Breast epithelium (tissue), 4 donors: Measurements from ENCODE around the gene DRICH1. TPM values are rescaled to one million over a fixed set of nuclear protein-coding genes. Genes with fewer than 3 reads are reported as not detected.

Source experiments
- DNase-seq, 2 donors: peaks; one replicate each; pipeline ENCODE4 v3.0.0-alpha.2; 2019; ENCODE audit warnings: low spot score in 2 of 2
- H3K27ac ChIP-seq, 2 donors: fragments of 200-600 bp; sonication (generic) in 1 of 2; one replicate each; pipeline ENCODE4 v1.5.1; 2016 to 2019; ENCODE audit warnings: mild to moderate bottlenecking in 1 of 2
- H3K27me3 ChIP-seq, 2 donors: fragments of 200-600 bp; sonication (generic) in 1 of 2; one replicate each; pipeline versions ENCODE4 v1.5.1 to v1.6.0; 2017 to 2019; ENCODE audit warnings: control low read depth in 1 of 2, mild to moderate bottlenecking in 1 of 2
- H3K36me3 ChIP-seq: fragments of 200-600 bp; one replicate; pipeline ENCODE4 v1.5.1; 2019
- H3K4me1 ChIP-seq, 2 donors: fragments of 200-600 bp; sonication (generic); one replicate each; pipeline ENCODE4 v1.5.1; 2016 to 2019; ENCODE audit warnings: control low read depth in 1 of 2
- H3K4me3 ChIP-seq, 3 donors: fragments of 200-600 bp; sonication (generic); 1 replicate in 2 of 3; 2 replicates in 1 of 3; pipeline ENCODE4 v1.5.1; 2016 to 2019; ENCODE audit warnings: mild to moderate bottlenecking in 3 of 3, moderate library complexity in 2 of 3
- H3K9me3 ChIP-seq, 2 donors: fragments of 200-600 bp; sonication (generic) in 1 of 2; one replicate each; pipeline ENCODE4 v1.5.1; 2016 to 2019; ENCODE audit warnings: control low read depth in 1 of 2
- CTCF ChIP-seq, 3 donors: fragments of 450-650 bp; IDR thresholded peaks; one replicate each; pipeline ENCODE4 v1.5.1; 2016 to 2017; ENCODE audit warnings: antibody characterized with exemption in 3 of 3, mild to moderate bottlenecking in 3 of 3, moderate library complexity in 3 of 3
- POLR2A ChIP-seq: fragments of 450-650 bp; IDR thresholded peaks from one replicate; pipeline ENCODE4 v1.6.1; 2016; ENCODE audit warnings: antibody characterized with exemption, mild to moderate bottlenecking, moderate library complexity
- POLR2AphosphoS5 ChIP-seq, 3 donors: sonication (generic); formaldehyde crosslinking; IDR thresholded peaks; one replicate each; pipeline ENCODE4 v1.6.1; 2017; ENCODE audit warnings: antibody characterized with exemption in 3 of 3
- intact Hi-C: fragments of 100-400 bp; cut with DNase I; formaldehyde crosslinking; loops from one replicate; pipeline ENCODE4 v1.15.1; 2023; ENCODE audit warnings: low total_unique reads
- total RNA-seq, 3 donors: library from RNA; depleted of rRNA; stranded (reverse); fragments of >200 nt; gene quantifications; one replicate each; pipeline ENCODE4 v1.1.0, GENCODE V29; 2016

DRICH1 gene
- total RNA-seq, 3 donors from 2014 or later: 1.0 to 1.3 TPM; not detected in 1

GRCh38 chr22:23621082-23621780, 10.9 kb downstream of the DRICH1 start:
- TF ChIP-seq POLR2AphosphoS5 (IDR thresholded peaks at IDR 0.05): no peak
- no peak for TF ChIP-seq POLR2A
- TF ChIP-seq CTCF (IDR thresholded peaks at IDR 0.05): no peak
- no peaks in the 10 kb centered on the region for H3K4me1 ChIP-seq
- H3K4me3 ChIP-seq: no peak overlapping the region
- no peaks in the 10 kb centered on the region for H3K36me3 ChIP-seq
- no peak overlapping the region for H3K27ac ChIP-seq
- H3K9me3 ChIP-seq: no peaks in the 10 kb centered on the region
- DNase-seq: no peak
- H3K27me3 ChIP-seq: no peaks in the 10 kb centered on the region
- intact Hi-C loops: no loop called here

- Histone ChIP-seq H3K27me3 (no peaks in the 10 kb centered on the region), H3K36me3 (no peaks in the 10 kb centered on the region), H3K27ac (no peak overlapping the region), H3K4me3 (no peak overlapping the region), H3K4me1 (no peaks in the 10 kb centered on the region), H3K9me3 (no peaks in the 10 kb centered on the region)
- no peak for DNase-seq
- intact Hi-C loops: no loop called here
- TF ChIP-seq POLR2A: no peak
- TF ChIP-seq POLR2AphosphoS5 (IDR thresholded peaks at IDR 0.05): no peak
- no peak for TF ChIP-seq CTCF (IDR thresholded peaks at IDR 0.05)
Observed at GRCh38 chr22:23613193-23613972, 18.7 kb downstream of the DRICH1 start.

- no peak overlapping the region for H3K27ac ChIP-seq
- TF ChIP-seq CTCF (IDR thresholded peaks at IDR 0.05): no peak
- no peak for TF ChIP-seq POLR2A
- TF ChIP-seq POLR2AphosphoS5 (IDR thresholded peaks at IDR 0.05): no peak
- H3K4me1 ChIP-seq: no peaks in the 10 kb centered on the region
- no peak overlapping the region for H3K4me3 ChIP-seq
- DNase-seq: no peak
- H3K27me3 ChIP-seq: no peaks in the 10 kb centered on the region
- no peaks in the 10 kb centered on the region for H3K36me3 ChIP-seq
- no peaks in the 10 kb centered on the region for H3K9me3 ChIP-seq
- intact Hi-C loops: no loop called here
Observed at GRCh38 chr22:23609983-23610781, 21.9 kb downstream of the DRICH1 start.

- no peaks in the 10 kb centered on the region for H3K4me1 ChIP-seq
- H3K9me3 ChIP-seq: no peaks in the 10 kb centered on the region
- intact Hi-C loops: no loop called here
- no peaks in the 10 kb centered on the region for H3K36me3 ChIP-seq
- no peaks in the 10 kb centered on the region for H3K27me3 ChIP-seq
- H3K4me3 ChIP-seq: no peak overlapping the region
- DNase-seq: no peak
- no peak overlapping the region for H3K27ac ChIP-seq
- TF ChIP-seq POLR2A (no peak), CTCF (IDR thresholded peaks at IDR 0.05) (no peak), POLR2AphosphoS5 (IDR thresholded peaks at IDR 0.05) (no peak)
Observed at GRCh38 chr22:23608583-23608982, 23.5 kb downstream of the DRICH1 start.
